NCI-H128 (cell line): Measurements from ENCODE around the gene USP5.
"Not testable (repeated sequence)": the region's sequence is repeated elsewhere in the genome, so short reads cannot be mapped to it uniquely, and the experiment has no call there.

Experiments
- DNase-seq: peaks from one replicate; lab custom pipeline; 2025; ENCODE audit not compliant: unreplicated experiment; lab: John Stamatoyannopoulos, UW

USP5 gene

GRCh38 chr12:6884539-6884938, 32.6 kb downstream of the USP5 start:
- no peak for DNase-seq

- DNase-seq: not testable (repeated sequence)
Observed at GRCh38 chr12:6886206-6886999, 34.5 kb downstream of the USP5 start.

GRCh38 chr12:6887460-6887859, 35.5 kb downstream of the USP5 start:
- no peak for DNase-seq

GRCh38 chr12:6888360-6888759, 36.4 kb downstream of the USP5 start:
- no peak for DNase-seq

GRCh38 chr12:6888794-6889193, 36.8 kb downstream of the USP5 start:
- not testable (repeated sequence) for DNase-seq

- not testable (repeated sequence) for DNase-seq
Observed at GRCh38 chr12:6889775-6890573, 38.0 kb downstream of the USP5 start.

- DNase-seq: peak; percentile 97
Observed at GRCh38 chr12:6890789-6891645, 39.1 kb downstream of the USP5 start.

- DNase-seq: no peak
Observed at GRCh38 chr12:6891646-6892001, 39.7 kb downstream of the USP5 start.

GRCh38 chr12:6892683-6893082, 40.7 kb downstream of the USP5 start:
- DNase-seq: not testable (repeated sequence)

GRCh38 chr12:6894321-6894720, 42.4 kb downstream of the USP5 start:
- no peak for DNase-seq

- no peak for DNase-seq
Observed at GRCh38 chr12:6896846-6897435, 45.0 kb downstream of the USP5 start.

- no peak for DNase-seq
Observed at GRCh38 chr12:6899427-6899826, 47.5 kb downstream of the USP5 start.

- DNase-seq: no peak
Observed at GRCh38 chr12:6899837-6900519, 48.0 kb downstream of the USP5 start.

GRCh38 chr12:6902448-6902847, 50.5 kb downstream of the USP5 start:
- no peak for DNase-seq

- DNase-seq: no peak
Observed at GRCh38 chr12:6903722-6904121, 51.8 kb downstream of the USP5 start.

- DNase-seq: peak; percentile 99
Observed at GRCh38 chr12:6904280-6905276, 52.6 kb downstream of the USP5 start, which contains the start of gene LRRC23. TSS of gene LRRC23 (plus strand) at chr12:6904822. CDS start at chr12:6905634, 812 bp downstream.

GRCh38 chr12:6905414-6906040, 53.6 kb downstream of the USP5 start:
- DNase-seq: no peak

- not testable (repeated sequence) for DNase-seq
Observed at GRCh38 chr12:6908141-6908540, 56.2 kb downstream of the USP5 start.
